NCI-H2029 treated with DMSO at 0.1 percent for 48 hours (cell line): ENCODE results near the gene FAM184A.

Experiments used
- DNase-seq: peaks from one replicate; lab custom pipeline; 2025; lab: John Stamatoyannopoulos, UW

Gene FAM184A

GRCh38 chr6:119096721-119097565, 18.5 kb upstream of the FAM184A start:
- no peak for DNase-seq

GRCh38 chr6:119090256-119090655, 11.8 kb upstream of the FAM184A start:
- DNase-seq: no peak

- no peak for DNase-seq
Observed at GRCh38 chr6:119084784-119085183, 6.3 kb upstream of the FAM184A start.

- DNase-seq: no peak
Observed at GRCh38 chr6:119083007-119083406, 4.5 kb upstream of the FAM184A start.

- DNase-seq: no peak
Observed at GRCh38 chr6:119079283-119079809, 882 bp upstream of the FAM184A start.

GRCh38 chr6:119077643-119078375, 655 bp downstream of the FAM184A start:
- DNase-seq: peak; percentile 25

GRCh38 chr6:119077391-119077642, 1.1 kb downstream of the FAM184A start:
- DNase-seq: no peak

GRCh38 chr6:119076576-119077390, 1.7 kb downstream of the FAM184A start:
- no peak for DNase-seq

GRCh38 chr6:119076173-119076572, 2.3 kb downstream of the FAM184A start:
- DNase-seq: peak; percentile 75

GRCh38 chr6:119075200-119075981, 3.1 kb downstream of the FAM184A start:
- no peak for DNase-seq

GRCh38 chr6:119073307-119074051, 5.0 kb downstream of the FAM184A start:
- DNase-seq: no peak

GRCh38 chr6:119071576-119071975, 6.9 kb downstream of the FAM184A start:
- DNase-seq: no peak

GRCh38 chr6:119067091-119067490, 11.4 kb downstream of the FAM184A start:
- DNase-seq: no peak

GRCh38 chr6:119066517-119066916, 11.9 kb downstream of the FAM184A start:
- no peak for DNase-seq

- no peak for DNase-seq
Observed at GRCh38 chr6:119065955-119066354, 12.5 kb downstream of the FAM184A start.

- no peak for DNase-seq
Observed at GRCh38 chr6:119065382-119065781, 13.1 kb downstream of the FAM184A start.

GRCh38 chr6:119063491-119063890, 15.0 kb downstream of the FAM184A start:
- DNase-seq: no peak

GRCh38 chr6:119061215-119061614, 17.2 kb downstream of the FAM184A start:
- DNase-seq: no peak

GRCh38 chr6:119060255-119060907, 18.1 kb downstream of the FAM184A start:
- no peak for DNase-seq

- DNase-seq: no peak
Observed at GRCh38 chr6:119055069-119055468, 23.4 kb downstream of the FAM184A start.
